Measurements from ENCODE around the gene DNAH14.

DNA sequence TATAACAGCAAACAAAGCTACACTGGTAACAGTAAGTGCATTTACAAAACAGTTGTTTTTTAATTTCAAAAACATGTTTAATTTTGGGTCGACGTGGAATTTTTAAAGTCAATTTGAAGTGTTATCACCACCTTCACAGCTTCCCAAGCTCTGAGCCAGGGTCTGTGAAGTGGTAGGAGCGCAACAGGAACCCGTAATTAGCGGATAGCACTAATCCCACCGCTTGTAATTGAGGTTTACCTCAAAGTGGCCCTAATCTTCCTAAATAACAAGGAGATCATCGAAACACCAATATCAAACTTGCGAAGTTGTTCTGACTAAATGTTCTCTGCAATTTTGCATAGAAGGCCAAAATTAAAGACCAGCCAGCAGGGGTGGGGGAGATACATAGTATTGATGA is 479.6 kb downstream of the DNAH14 start:
- TF ChIP-seq, protein P1, sequence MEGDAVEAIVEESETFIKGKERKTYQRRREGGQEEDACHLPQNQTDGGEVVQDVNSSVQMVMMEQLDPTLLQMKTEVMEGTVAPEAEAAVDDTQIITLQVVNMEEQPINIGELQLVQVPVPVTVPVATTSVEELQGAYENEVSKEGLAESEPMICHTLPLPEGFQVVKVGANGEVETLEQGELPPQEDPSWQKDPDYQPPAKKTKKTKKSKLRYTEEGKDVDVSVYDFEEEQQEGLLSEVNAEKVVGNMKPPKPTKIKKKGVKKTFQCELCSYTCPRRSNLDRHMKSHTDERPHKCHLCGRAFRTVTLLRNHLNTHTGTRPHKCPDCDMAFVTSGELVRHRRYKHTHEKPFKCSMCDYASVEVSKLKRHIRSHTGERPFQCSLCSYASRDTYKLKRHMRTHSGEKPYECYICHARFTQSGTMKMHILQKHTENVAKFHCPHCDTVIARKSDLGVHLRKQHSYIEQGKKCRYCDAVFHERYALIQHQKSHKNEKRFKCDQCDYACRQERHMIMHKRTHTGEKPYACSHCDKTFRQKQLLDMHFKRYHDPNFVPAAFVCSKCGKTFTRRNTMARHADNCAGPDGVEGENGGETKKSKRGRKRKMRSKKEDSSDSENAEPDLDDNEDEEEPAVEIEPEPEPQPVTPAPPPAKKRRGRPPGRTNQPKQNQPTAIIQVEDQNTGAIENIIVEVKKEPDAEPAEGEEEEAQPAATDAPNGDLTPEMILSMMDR (IDR thresholded peaks at IDR 0.05; ENCODE audit: poor library complexity): no peak
- no peak for TF ChIP-seq EZH2 (IDR thresholded peaks at IDR 0.05; ENCODE audit: borderline replicate concordance)
